GM19372 (cell line): ENCODE results near the gene PLEK2.
"Not testable (repeated sequence)": the region's sequence is repeated elsewhere in the genome, so short reads cannot be mapped to it uniquely, and the experiment has no call there.

Experiments used
- ATAC-seq: cut with Tn5 transposase; IDR thresholded peaks from one replicate; pipeline ENCODE4 v1.9.1; 2021; ENCODE audit warnings: mild to moderate bottlenecking, low read depth, moderate library complexity; ENCODE audit not compliant: unreplicated experiment

The PLEK2 gene

GRCh38 chr14:67370830-67371229 is 41.1 kb downstream of the PLEK2 start:
- ATAC-seq = no peak

- no peak for ATAC-seq
Measured at GRCh38 chr14:67365476-67365875, 46.5 kb downstream of the PLEK2 start.

DNA sequence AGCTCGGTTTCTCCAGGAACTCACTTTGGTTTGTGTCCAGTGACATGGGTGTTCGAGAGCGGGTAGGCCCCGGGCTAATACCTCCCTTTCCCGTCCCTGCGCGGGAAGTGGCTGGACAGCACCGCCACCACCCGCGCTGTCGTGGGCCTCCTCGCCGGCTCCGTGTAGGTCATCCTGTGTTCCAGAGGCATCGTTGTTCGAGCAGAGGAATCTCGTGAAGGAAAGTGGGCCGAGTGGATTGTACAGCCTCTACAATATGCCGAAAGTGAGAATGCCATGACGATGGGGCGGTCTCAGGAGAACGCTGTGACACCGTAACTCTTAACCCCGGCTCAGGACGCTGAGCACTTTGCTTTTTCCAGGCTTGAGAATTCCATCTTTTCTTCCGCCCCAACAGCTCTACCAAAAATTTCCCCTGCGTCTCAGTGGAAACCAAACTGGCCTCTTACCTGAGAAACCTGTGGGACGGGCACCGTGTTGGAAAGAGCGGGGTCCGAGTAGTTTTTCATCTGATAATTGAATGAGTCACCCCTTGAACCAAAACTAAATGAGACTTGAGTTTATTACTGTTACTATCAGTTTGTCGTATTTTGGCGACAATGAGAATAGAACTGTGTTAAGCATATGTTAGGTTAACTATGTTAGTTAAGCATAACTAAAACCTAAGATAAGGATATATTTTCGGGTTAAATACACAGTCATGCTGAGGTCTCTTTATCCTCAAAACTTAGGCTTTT is 51.3 kb downstream of the PLEK2 start:
- ATAC-seq = peak; percentile 14

DNA sequence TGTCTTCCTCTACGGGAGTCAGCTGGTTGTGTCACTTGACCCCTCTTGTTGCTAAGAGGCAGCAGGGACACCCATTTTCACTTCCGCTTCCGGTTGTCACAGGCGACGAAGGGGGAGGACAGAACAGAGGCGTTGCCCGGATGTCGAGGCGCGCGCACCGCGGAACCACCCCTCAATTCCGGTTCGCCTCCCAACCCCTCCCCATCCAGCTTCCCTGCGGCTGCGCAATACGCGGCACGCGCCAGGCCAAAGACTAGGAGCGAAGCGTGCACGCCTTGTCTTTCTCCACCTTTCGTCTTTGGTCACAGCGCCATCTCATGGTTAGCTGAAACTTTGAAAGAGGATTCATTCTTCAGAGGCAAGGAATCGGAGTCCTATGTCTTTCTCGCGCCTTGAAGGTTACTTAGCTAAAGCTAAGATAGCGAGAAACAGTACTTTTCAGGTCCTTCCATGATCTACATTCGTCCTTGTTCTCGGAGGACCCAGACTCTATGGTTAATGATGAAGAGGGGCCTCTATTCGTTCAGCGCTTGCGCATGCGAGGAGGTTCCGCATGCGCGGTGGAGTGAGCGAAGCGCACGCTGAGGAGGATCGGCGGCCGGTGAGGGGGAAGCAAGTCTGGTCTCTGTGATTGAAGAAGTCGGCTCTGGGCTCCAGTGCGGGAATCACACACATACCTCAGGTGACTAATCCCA is 52.0 kb downstream of the PLEK2 start, which contains the start of the genes ATP6V1D and EIF2S1:
TSS of gene ATP6V1D (minus strand) at position 30 of the 695 bp plus-strand sequence. CDS start 106 bp downstream, outside the sequence.
TSS of gene EIF2S1 (plus strand) at position 554 of the 695 bp plus-strand sequence. CDS start 4,440 bp downstream, outside the sequence.
- peak; percentile 93 for ATAC-seq

- ATAC-seq = no peak
Measured at GRCh38 chr14:67358924-67359774, 52.8 kb downstream of the PLEK2 start.

- ATAC-seq = no peak
Measured at GRCh38 chr14:67357969-67358354, 54.0 kb downstream of the PLEK2 start.

DNA sequence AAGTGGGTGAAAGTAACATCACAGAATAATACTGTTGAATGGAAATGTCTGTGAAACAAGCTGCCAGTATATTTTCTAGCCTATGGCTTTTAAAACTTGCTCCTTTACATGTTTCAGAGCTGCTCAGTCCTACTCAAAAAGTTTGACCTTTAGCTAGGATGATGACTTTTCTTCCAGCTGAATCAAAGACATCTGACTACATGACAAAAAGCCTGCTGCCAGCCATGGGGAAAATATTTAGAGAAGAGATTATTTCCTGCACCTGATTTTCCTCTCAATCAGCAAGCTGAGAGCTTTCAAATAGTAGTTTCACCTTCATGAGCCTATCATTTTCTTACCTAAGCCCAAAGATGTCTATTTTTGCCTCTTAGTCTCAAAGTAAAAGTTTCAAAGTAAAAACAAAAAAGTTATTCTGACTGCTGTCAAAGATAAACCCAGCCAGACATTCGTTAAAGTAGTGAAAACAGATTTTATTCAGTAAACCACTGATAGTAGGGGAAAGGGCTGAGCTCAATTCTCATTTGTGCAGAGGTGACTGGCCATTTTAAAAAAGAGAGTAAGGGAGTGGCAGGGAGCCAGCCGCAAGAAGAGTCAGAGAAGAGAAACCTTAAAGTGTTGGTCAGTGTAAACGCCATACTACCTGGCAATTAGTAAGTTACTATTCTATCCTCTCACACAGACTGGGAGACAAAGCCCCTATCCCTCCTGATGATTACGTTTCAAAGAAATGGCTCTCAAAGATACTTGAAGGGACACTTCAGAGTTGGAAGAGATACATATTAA is 54.6 kb downstream of the PLEK2 start:
- no peak for ATAC-seq

GRCh38 chr14:67352055-67352454 is 59.9 kb downstream of the PLEK2 start:
- ATAC-seq = no peak

DNA sequence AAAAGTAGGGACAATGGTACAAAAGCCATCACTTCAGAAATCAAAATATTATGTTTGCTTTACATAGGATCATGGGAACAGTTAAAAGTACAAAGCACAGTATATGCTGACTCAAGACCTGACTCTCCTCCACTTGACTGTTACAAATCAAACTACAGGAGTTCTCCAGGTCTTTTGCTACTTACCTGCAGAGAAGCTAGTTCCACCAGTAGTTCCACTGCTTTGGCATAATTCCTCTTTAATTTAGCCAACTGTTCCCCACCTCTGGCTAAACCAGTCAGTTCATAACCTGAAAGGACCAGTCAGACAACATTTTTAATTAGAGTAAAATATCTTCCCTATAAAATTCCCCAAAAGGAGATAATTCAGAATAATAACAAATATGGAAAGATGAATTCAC is 66.4 kb downstream of the PLEK2 start:
- ATAC-seq = no peak

GRCh38 chr14:67343601-67344230 is 68.2 kb downstream of the PLEK2 start:
- no peak for ATAC-seq

DNA sequence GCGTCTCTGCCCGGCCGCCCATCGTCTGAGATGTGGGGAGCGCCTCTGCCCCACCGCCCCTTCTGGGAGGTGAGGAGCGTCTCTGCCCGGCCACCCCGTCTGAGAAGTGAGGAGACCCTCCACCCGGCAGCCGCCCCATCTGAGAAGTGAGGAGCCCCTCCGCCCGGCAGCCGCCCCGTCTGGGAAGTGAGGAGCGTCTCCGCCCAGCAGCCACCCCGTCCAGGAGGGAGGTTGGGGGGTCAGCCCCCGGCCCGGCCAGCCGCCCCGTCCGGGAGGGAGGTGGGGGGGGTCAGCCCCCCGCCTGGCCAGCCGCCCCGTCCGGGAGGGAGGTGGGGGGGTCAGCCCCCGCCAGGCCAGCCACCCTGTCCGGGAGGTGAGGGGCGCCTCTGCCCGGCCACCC is 70.7 kb downstream of the PLEK2 start:
- ATAC-seq = not testable (repeated sequence)
